ENCODE results near the gene TNNI2.
A peak's percentile ranks its signal among the peaks of the same experiment; 100 is the strongest.

The TNNI2 gene

GRCh38 chr11:1887451-1888346, 48.9 kb downstream of the TNNI2 start:
- TF ChIP-seq, protein P1, sequence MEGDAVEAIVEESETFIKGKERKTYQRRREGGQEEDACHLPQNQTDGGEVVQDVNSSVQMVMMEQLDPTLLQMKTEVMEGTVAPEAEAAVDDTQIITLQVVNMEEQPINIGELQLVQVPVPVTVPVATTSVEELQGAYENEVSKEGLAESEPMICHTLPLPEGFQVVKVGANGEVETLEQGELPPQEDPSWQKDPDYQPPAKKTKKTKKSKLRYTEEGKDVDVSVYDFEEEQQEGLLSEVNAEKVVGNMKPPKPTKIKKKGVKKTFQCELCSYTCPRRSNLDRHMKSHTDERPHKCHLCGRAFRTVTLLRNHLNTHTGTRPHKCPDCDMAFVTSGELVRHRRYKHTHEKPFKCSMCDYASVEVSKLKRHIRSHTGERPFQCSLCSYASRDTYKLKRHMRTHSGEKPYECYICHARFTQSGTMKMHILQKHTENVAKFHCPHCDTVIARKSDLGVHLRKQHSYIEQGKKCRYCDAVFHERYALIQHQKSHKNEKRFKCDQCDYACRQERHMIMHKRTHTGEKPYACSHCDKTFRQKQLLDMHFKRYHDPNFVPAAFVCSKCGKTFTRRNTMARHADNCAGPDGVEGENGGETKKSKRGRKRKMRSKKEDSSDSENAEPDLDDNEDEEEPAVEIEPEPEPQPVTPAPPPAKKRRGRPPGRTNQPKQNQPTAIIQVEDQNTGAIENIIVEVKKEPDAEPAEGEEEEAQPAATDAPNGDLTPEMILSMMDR (IDR thresholded peaks at IDR 0.05) = no peak
- peak overlapping the region in 1 of 2 donors; percentile 48 for H3K27ac ChIP-seq
- no peak for DNase-seq (ENCODE audit: low spot score)

DNA sequence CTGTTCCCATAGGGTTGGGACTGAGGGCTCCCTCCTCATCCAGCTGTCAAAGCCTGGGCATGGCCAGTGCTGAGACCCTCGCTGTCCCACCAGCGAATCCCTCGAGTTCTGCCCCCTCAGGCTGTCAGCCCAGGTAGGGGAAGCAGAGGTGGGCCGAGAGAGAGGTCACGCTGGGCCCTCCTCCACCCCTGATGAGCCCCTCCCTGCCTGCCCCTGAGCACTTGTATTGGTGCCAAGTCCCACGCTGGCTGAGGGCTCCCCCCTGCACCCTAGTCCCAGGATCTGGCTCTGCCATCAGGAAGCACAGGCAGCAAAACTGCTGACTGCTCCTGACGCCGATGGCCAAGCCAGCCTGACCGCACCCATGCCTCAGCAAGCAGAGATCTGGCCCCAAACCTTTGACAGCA, 49.6 kb downstream of the TNNI2 start:
- TF ChIP-seq, protein P1 (IDR thresholded peaks at IDR 0.05) = no peak
- H3K27ac ChIP-seq = peak overlapping the region in 1 of 2 donors; percentile 48

More at GRCh38 chr11:1887451-1888346, 48.9 kb downstream of the TNNI2 start:
- H3K4me3 ChIP-seq = no peak overlapping the region

DNA sequence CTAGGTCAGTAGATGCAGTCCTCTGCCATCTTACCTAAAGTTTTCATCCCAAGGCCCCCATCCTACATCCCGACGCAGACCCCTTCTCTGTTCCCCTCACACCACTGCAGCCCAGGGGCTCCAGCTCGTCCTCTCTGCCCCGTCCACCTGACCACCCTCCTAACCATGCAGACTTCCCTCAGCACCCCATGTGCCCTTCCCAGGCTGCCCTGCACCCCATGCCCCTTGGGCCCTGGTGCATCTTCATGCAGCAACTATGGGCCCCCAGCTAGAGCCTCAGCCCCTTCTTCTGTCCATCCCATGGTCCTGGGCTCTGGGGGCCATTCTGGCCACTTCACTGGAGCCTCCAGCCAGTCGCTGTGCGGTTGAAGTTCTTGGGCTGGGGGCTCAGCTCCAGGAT, 50.0 kb downstream of the TNNI2 start:
- Histone ChIP-seq H3K27ac (no peak overlapping the region), H3K4me3 (no peak overlapping the region)
- TF ChIP-seq, protein P1 (IDR thresholded peaks at IDR 0.05) = no peak
- no peak for DNase-seq (ENCODE audit: low spot score)

More for the DNA sequence above, 49.6 kb downstream of the TNNI2 start:
- no peak overlapping the region for H3K4me3 ChIP-seq
- DNase-seq (ENCODE audit: low spot score) = no peak

- TF ChIP-seq, protein P1 (IDR thresholded peaks at IDR 0.05) = no peak
- Histone ChIP-seq H3K4me3 (no peak overlapping the region), H3K27ac (no peak overlapping the region)
- DNase-seq (ENCODE audit: low spot score) = no peak
Observed at GRCh38 chr11:1889224-1889930, 50.6 kb downstream of the TNNI2 start.

DNA sequence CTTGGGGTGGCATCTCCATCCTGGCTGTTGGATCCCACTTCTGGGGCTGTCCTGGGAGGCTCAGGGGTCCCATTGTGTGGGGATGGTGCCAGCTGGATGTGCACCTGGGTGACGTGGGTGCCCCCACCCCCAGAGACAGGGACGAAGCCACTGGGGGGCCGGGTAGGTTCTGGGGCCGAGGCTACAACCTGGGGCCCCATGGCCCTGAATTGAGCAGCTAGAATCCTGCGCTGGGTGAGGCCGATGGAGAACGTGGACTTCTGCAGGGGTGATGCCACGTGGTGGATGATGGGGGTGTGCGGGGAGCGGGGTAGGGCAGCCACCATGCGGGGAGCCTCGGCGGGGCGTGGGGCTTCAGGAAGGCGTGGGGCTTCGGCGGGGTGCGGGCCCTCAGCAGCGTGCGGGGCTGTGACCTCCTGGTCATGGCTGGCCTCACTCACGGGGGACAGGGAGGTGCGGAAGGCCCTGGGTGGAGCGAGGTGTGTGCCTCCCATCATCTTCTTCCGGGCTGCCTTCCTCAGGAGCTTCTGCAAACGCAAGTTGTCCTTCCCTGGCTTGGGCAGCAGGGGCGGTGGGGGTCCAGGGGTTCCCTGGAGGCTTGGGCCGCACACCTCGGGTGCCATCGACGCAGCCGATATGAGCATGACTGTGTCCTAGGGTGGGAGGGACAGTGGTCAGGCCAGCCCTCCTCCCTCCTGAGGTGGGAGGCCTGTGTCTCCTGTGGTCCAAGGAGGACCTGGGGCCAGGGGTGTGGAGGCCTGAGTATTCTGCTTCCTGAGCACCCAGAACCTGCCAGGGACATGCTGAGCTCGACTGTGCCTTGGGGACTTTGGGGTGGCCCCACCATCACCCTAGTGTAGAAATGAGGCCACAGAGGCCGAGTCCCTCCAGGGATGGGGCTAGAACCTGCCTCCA, 51.4 kb downstream of the TNNI2 start:
- DNase-seq (ENCODE audit: low spot score) = no peak
- H3K27ac ChIP-seq = no peak overlapping the region
- H3K4me3 ChIP-seq = no peak overlapping the region
- TF ChIP-seq, protein P1 (IDR thresholded peaks at IDR 0.05) = no peak

Data from coronary artery (tissue), 2 donors.